Cardiac septum (tissue), 1 donor: ENCODE measurements around the gene KIF16B. TPM values are rescaled to one million over a fixed set of nuclear protein-coding genes. Genes with fewer than 3 reads are reported as not detected.

Source experiments
- DNase-seq: peaks from one replicate; pipeline ENCODE4 v3.0.0-alpha.2; 2020; ENCODE audit warnings: low spot score
- intact Hi-C: fragments of 100-400 bp; cut with DNase I; formaldehyde crosslinking; loops from one replicate; pipeline ENCODE4 v1.14.0; 2022
- total RNA-seq: library from RNA; stranded (reverse); fragmentation: NEBNext Ultra II Directional; extraction: Animal tissue kit (Norgen Biotek cat#: 25700); gene quantifications from one replicate; pipeline ENCODE4 v1.2.1, GENCODE V29; 2021
- donor health status: DM: no; HTN: no; CAD: no.

The KIF16B gene
- total RNA-seq, 1 donor from 2014 or later, result 19.7 TPM

DNA sequence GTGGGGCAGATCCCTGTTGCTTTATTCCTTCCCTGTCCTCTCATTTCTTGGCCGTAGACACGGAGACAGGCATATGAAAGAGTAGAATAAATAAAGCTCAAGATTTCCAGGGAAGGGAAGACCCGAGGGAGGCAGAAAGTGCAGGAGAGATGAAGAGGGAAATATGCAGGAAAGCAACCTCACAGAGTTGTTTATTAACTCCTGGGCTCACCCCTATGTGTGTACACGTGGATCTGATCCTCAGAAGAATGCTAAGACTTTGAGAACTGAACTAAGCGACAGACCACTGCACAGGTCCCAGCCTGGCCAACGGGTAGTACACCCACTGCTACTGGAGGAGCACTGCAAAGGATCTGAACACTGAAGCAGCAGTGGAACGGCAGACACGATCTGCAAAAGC, 156.2 kb downstream of the KIF16B start:
- intact Hi-C loops, result no loop called here
- no peak for DNase-seq

DNA sequence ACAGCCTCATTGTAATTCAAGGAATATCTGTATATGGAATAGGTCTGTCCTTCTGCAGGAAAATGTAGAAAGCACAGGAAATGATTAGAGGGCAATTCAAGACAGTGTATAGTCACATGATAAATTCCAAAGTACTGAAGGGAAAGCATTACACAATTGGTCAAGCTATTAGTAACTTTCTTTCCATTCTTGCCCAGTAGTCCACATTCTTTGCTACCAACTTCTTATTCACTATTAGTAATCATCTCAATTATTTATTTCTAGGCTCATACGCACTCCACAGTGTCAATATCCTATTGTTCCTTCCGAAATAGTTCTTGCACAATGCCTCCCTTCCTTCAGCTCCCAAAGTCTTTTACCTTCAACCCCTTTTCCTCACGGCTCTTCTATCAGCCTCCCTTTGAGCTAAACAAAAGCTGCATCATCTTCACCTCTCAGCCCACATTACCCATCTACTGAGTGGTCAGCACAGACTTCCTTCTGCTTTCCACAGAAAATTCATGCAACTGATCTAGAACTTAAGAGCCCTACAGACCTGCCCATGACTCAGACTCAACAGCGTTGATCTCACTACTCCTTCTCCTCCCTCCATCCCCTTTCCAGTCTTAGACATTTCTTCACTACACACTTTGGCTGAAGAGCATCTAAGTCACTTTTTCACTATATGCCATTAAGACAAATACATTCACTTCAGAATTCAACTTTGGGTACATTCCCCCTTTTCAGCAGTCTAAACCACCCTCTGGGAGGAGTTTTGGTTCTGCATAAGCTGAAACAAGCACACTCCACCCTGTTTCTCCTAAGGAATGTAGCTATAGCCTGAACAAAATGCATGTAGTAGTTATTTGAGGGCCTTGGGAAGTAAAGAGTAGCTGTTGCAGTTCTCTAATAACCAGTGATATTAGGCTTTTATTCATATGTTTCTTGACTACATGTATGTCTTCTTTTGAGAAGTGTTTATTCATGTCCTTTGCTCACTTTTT, 157.9 kb downstream of the KIF16B start:
- intact Hi-C loops, result no loop called here
- DNase-seq, result no peak

DNA sequence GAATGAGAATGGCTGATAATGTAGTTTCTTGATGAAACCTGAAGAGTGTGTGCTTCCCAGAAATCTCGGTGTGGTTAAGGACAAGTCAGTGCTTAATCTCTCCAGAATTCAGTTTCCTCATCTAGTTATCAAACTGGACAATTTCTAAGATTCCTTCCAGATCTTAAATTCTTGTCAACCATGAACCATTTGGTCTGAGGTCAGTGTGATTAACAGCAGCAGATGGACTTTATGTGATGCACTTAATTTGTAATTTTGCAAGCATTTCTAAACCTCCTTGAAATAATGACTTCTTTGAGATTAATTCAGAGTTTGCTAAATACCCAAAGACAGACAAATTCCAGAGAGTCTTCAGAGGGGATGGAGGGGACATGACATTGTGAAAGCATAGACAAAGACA, 160.3 kb downstream of the KIF16B start:
- no peak for DNase-seq
- intact Hi-C loops, result no loop called here

DNA sequence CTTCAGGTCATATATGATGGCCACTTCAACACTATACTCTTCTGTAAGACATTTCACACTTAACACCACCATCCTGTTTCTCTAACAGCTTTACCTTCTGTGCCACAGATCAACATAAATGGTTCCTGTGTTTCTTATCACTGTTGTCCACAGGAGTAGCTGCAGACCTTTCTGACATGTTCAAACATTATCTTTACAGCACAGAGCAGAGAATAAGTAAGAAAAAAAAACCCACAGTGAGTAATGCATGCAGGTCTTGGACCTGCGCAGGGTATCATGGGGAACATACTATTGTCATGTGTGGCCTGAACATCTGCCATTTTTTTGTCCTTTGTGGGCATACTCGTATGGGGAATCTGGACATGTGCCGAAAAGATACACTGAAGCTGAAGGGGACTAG, 161.9 kb downstream of the KIF16B start:
- DNase-seq, result no peak
- intact Hi-C loops, result no loop called here

DNA sequence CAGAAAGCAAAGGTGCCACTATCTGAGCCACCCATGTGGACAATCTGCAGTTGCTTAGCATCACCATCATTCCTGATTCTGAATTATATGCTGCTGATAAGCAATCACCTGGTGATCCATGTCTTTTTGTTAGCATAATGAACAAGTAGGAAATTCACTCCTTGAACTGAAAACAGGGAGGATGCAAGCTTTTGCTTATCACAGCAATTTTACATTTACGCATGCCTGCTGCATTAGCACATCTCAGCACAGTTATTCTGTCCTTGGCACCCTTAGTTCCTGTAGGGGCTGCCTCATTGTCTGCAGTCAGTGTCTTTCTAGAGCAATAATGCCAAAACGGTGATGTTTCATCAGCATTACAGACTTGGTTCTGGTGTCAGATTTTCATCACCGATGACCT, 162.6 kb downstream of the KIF16B start:
- intact Hi-C loops, result no loop called here
- DNase-seq, result no peak

DNA sequence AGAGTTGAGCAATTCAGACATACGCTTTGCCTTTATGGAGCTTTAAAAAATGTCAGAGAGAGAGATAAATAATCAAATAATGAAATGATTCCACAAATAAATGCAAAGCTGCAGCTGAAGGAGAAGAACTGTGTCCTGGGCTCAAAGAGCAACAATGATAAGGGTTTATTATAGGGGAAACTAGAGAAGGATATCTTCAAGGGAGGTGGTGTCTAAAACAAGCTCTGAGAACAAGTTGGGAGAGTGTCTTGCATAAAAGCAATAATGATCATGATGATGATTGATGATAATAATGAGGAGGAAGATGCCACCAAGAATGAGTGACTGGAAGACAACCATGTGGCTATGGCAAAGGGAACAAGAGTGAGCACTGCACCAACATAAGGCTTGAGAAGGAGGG, 164.3 kb downstream of the KIF16B start:
- intact Hi-C loops, result no loop called here

DNA sequence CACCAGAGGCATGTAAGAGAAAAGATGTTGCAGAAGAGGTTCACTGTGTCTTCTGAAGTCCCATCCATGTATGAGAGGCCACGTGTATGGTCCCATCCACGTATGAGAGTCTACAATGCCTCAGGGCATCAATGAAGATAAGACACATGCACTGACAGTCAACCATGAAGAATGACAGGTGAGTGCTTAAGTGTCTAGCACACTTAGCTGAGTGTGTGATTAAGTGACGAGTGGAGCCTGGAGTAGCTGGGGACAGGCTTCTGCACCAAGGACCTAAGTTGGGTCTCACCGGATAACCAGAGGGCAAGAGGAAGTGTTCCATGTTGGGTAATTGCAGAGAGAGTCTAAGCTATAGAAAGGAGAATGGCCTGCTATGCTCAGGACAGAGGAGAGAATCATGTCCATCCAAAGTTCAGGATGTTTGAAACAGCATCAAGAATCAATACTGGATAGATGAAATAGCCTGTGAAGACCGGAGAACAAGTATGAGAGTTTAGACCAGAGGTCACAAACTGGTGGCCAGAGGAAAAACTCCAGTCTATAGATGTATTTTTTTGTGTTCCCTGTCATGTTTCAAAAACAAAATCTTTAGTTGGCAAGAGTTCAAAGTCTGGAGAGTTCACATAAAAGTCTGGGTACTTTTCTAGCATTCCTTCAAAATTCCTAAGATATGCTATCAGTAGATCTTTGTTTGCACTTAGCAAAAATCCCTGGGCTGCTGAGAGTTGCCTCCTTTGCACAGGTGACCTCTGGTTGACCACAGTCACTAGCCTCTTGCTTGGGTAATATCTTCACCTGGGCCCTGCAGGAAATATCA, 165.8 kb downstream of the KIF16B start:
- intact Hi-C loops, result no loop called here
- no peak for DNase-seq

More for the DNA sequence above, 164.3 kb downstream of the KIF16B start:
- DNase-seq, result no peak

DNA sequence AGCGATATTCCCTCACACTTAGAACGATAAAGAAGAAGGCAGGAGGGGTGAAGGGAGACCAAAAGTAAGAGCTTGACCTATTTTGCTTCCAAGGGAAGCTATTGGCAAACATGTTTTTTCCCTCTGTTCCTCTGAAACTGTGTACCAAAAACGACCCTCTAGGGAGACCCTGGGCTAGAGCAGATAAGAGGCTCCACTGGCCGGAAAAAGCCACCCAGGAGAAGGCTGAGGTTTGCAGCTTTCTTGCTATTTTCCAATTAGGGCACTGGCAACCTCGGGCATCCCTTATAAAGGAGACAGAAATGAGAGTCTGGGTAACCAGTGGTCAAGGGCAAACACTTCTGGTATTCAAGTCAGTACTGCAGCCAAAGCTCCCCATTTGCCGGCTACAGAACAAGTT, 168.0 kb downstream of the KIF16B start:
- intact Hi-C loops, result no loop called here

DNA sequence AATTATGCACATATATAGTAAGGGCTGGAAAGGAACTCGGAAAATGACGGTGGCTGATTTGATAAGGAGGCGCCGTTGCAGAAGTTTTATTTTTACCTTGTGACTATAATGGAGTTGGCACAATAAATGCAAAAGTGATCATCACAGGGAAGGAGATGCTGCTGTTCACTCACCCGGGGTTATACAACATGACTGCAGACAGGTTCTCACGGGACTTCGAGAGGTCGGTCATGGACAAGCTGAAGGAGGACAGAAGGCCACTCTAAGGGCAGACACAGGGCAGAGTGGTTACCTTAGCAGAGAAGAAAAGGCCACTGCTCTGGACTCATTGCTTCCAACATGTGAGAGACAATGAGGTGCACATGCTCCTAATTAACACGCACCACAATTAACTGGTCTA, 168.6 kb downstream of the KIF16B start:
- intact Hi-C loops, result no loop called here
- no peak for DNase-seq

More for the DNA sequence above, 168.0 kb downstream of the KIF16B start:
- DNase-seq, result no peak

DNA sequence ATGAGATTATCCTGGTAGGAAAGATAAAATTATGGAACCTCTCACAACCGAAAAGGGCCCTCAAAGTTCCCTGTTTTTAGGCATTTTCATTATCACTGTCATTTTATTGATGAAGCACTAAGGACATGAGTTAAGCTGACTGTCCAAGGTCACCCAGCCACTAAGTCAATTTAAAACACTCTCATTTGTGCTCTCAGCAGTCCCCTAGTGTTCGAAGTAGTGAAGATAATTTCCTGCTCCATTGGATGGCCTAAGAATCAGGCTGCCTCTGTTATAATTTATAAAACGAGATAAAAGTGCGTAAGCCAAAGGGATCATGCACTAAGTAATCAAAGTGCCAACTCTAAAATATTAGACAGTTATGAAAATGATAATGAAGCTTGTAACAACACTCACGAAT, 169.1 kb downstream of the KIF16B start:
- intact Hi-C loops, result no loop called here
- DNase-seq, result no peak

DNA sequence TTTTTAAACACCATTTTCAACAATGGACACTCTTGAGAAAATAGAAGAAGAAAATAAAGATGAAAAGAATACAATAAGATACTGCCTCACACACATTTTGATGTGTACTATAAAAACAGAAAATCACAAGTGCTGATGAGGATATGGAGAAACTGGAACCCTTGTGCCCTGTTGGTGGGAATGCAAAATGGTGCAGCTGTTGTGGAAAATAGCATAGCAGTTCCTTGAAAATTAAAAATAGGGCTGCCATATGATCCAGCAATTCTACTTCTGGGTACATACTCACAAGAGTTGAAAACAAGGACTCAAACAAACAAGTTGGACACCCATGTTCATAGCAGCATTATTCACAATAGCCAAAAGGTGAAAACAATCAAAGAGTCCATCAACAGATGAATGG, 173.0 kb downstream of the KIF16B start:
- DNase-seq, result no peak
- intact Hi-C loops, result no loop called here

DNA sequence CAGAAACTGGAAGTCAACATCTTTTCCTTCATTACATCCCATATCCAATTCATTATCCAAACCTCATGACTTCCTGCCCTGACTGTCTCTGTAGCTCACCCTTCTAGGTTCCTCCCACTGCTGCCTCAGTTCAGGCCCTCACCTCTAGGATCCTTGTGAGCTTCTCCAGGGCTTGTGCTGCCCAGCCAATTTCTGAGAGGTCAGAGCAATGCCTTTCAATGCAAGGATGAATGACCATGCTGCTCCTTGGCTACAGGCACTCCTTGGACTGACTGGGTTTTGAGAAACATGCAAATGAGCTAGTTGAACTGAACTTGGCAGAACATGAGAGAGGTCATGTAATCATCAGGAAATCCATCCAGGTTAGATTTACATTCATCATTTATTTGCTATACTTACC, 173.4 kb downstream of the KIF16B start:
- no peak for DNase-seq
- intact Hi-C loops, result no loop called here

DNA sequence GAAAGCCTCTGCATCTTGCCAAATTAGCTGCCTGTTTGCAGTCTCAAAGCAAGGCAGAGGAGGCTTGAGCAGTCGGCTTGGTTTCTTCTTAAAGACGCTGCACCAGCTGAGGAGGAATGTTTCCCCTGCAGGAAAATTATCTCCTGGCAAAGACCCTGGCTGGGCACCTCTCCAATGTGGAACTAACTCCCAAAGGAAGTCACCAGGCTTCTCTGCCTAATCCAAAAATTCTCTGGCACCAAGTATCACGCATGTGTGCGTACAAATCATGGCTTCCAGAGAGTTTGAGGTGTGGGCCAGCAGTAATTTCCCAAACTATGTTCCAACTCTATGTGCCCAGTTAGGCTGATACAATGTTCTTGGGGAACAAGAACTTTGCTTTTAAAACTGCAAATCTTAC, 176.2 kb downstream of the KIF16B start:
- intact Hi-C loops, result no loop called here
- peak; percentile 77 for DNase-seq

DNA sequence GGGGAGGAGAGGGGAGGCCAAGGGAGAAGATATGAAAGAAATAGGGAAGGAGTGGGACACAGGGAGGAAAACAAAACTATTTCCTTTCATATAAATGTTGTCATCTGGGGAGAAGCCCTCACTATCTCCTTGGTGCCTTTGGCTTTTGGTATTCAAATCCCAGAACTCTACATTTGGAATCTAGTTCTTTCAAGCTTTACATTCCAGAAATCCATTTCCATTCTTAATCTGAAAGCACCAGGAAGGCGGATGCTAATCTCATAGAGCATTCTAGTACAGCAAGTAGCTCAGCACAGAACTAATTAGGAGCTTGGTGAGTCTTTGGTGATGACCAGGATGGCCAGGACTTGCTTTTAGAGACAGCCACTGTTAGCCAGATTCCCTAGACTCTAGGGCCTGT, 177.9 kb downstream of the KIF16B start:
- no peak for DNase-seq

DNA sequence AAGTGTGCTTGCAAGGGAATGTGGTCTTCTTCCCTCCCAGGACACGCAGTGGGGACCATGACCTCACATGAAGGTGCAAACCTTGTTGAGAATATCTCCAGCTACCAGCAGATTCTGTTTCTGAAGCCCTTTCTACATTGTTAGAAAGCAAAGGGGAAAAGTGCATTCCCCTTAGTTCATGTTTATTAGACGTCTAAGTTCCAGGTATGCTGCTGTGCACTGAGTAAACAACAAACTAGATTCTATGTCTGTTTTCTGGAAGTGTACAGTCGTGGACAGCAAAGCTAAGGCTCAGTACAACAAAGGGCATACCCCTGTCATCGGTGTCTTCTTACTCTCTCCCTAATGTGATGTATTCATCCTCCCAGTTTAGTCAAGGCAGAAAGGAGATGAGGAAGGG, 178.5 kb downstream of the KIF16B start:
- intact Hi-C loops, result no loop called here
- DNase-seq, result no peak

More for the DNA sequence above, 177.9 kb downstream of the KIF16B start:
- intact Hi-C loops, result no loop called here

DNA sequence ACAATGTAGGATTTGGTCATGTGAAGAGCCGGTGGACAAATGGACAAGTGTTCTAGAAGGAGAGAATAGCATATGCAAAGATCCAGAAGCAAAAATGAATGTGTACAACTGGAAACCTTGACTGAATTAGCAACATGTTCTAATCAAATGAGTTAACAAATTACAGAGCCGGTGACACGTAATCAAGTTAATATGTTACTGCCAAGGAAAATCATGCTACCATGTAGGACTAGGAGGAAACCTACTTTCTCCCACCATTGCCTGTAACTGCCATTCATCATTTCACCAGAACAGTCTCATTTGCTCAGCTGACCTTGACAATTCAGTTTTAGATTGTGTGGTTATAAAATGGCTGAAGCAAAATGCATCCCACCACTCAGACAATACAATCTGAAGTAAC, 179.4 kb downstream of the KIF16B start:
- DNase-seq, result no peak
- intact Hi-C loops, result no loop called here

DNA sequence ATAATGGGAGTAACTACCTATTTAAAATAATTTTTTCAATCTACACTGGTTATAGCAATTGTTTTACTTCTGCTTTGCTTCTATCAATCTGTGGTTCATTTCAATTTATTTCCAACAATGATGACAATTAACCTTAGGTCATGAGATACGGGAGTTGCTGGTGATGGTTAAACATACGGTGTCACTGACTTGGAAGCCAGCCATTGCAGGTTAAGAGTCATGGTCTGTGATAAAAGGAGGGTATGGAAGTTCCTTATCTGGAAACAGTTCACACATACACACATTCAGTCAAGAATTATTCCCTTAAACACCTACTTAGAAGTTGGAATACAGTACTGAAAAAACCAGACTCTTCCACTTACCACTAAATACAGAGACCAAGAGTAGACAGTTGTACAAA, 180.0 kb downstream of the KIF16B start:
- intact Hi-C loops, result no loop called here
- DNase-seq, result no peak

DNA sequence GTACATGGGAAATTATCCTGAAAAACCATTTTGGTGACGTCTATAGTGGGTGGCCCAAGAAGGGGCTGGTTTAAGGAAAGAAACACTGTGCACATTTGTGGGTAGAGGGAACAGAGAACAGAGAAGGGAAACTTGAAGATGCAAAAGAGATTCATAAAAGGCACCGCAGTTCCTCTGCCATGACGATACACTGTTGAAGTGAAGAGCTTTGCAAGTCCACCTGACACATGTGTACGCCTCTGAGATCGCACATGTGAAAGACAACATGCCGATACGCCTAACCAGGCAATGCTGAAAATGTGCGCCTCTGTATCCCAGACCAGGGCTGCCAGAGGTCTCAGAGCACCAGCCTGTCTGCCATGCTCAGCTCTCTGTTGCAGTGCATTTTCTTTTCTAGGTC, 180.9 kb downstream of the KIF16B start:
- DNase-seq, result no peak

DNA sequence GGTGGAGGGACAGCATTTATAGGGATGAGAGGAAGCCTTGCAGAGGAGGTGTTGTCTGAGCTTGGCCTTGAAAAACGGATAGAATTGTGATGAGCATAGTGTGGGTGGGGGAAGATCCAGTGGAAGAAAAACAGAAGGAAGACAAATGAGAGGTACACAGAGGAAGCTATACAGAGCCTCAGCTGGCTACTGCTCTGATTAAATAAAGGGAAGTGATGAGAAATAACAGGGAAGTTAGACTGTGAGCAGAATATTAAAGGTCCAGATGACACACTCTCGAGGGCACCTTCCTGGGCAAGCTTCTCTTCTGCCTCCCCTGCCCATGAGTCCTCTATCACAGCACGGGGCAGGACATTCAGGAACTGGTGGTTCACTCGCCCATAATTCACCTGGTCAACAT, 182.3 kb downstream of the KIF16B start:
- intact Hi-C loops, result no loop called here
- DNase-seq, result no peak

More for the DNA sequence above, 180.9 kb downstream of the KIF16B start:
- intact Hi-C loops, result no loop called here

DNA sequence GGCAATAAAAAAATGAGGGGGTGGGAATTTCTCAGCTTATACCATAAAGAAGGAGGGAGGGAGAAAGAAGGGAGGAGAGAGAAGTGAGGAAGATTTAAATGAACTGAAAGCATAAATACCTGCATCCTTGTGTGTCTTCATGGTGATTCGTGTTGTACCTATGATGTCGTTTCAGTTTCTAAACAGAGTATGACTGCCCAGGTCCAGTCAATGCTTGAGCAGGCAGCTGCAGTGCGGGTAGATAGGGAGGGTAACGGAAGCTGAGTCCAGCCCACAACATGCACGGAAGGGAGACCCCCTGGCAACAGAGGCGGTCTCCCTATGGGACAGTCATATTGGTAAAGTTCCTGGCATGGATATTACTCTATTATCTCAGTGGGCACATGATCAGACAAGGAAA, 184.5 kb downstream of the KIF16B start:
- intact Hi-C loops, result no loop called here
- DNase-seq, result no peak

DNA sequence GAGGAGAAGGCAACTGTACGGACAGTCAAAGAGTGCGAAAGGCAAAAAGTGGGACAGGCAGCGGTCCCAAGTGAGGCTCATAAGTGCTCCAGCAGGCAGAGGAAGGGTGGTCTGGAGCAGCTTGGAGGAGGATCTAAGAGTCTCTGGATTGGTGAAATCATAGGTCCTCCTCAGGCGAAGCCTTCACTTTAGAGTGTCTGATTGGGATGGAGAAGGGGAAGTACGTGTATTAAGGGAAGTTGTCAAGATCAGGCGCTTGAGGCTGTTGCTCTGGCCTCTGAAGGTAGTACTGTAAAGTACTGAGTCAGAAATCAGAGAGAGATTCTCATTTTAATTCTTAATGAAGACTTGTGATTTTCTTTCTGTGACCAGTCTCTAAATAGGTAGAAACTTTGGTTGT, 185.6 kb downstream of the KIF16B start:
- intact Hi-C loops, result no loop called here
- DNase-seq, result no peak
